Colonic mucosa (tissue), 4 donors: ENCODE measurements around the gene ADAM12. TPM values are rescaled to one million over a fixed set of nuclear protein-coding genes. Genes with fewer than 3 reads are reported as not detected.

ENCODE experiments used
- DNase-seq: peaks from one replicate; pipeline ENCODE4 v3.0.0-alpha.2; 2020
- H3K27ac ChIP-seq: fragments of 200-600 bp; one replicate; pipeline ENCODE4 v1.8.0; 2021
- H3K27me3 ChIP-seq: fragments of 200-600 bp; one replicate; pipeline ENCODE4 v1.8.0; 2021
- H3K36me3 ChIP-seq: fragments of 200-600 bp; one replicate; pipeline ENCODE4 v1.8.0; 2021
- H3K4me1 ChIP-seq: fragments of 200-600 bp; one replicate; pipeline ENCODE4 v1.8.0; 2021; ENCODE audit warnings: mild to moderate bottlenecking
- H3K4me3 ChIP-seq: fragments of 200-600 bp; one replicate; pipeline ENCODE4 v1.8.0; 2021
- H3K9ac ChIP-seq, 2 donors: one replicate each; pipeline ENCODE4 v1.7.0; 2013; ENCODE audit warnings: control low read depth in 2 of 2, low read depth in 2 of 2, low read length in 2 of 2
- H3K9me3 ChIP-seq: fragments of 200-600 bp; one replicate; pipeline ENCODE4 v1.8.0; 2021
- intact Hi-C: fragments of 100-400 bp; cut with DNase I; formaldehyde crosslinking; loops from one replicate; pipeline ENCODE4 v1.14.1; 2022
- total RNA-seq, 2 donors: library from RNA; stranded (reverse); fragmentation: NEBNext Ultra II Directional in 1 of 2; extraction: Animal tissue kit (Norgen Biotek cat#: 25700) in 1 of 2; gene quantifications; one replicate each; pipeline ENCODE4 v1.2.1, GENCODE V29; 2021
- TF ChIP-seq, protein P1 (sequence below): fragments of 200-600 bp; IDR thresholded peaks from one replicate; pipeline ENCODE4 v1.8.0; 2022; ENCODE audit warnings: antibody characterized with exemption, mild to moderate bottlenecking
- donor health status: healthy.
- donor health status: DM: no; HTN: no; CAD: no.
- donor health status: DM: no; HTN: no; CAD: no.

The ADAM12 gene
- total RNA-seq, 2 donors from 2014 or later: 0.30 to 0.64 TPM

DNA sequence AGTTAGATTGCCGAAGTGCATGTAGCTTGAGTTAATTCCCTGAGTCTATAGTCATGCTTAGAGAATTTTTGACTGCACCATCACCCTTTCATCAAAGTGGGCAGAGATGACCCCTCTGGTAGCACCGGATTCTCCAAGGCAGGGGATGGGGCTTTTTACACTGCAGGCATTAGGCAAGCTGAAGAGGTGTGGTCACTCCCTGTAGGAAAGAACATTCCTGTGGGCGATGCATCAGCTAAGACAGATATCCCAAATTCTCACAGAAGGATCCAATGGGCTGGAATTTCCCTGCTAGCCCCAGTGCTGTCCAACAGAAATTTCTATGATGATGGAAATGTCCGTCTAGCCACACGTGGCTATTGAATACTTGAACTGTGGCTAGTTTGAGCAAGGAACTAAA is 118.2 kb downstream of the ADAM12 start:
- no peak overlapping the region for H3K4me3 ChIP-seq
- TF ChIP-seq, protein P1, sequence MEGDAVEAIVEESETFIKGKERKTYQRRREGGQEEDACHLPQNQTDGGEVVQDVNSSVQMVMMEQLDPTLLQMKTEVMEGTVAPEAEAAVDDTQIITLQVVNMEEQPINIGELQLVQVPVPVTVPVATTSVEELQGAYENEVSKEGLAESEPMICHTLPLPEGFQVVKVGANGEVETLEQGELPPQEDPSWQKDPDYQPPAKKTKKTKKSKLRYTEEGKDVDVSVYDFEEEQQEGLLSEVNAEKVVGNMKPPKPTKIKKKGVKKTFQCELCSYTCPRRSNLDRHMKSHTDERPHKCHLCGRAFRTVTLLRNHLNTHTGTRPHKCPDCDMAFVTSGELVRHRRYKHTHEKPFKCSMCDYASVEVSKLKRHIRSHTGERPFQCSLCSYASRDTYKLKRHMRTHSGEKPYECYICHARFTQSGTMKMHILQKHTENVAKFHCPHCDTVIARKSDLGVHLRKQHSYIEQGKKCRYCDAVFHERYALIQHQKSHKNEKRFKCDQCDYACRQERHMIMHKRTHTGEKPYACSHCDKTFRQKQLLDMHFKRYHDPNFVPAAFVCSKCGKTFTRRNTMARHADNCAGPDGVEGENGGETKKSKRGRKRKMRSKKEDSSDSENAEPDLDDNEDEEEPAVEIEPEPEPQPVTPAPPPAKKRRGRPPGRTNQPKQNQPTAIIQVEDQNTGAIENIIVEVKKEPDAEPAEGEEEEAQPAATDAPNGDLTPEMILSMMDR: no peak
- no peak overlapping the region for H3K9ac ChIP-seq
- H3K27me3 ChIP-seq: no peaks in the 10 kb centered on the region
- intact Hi-C loops: no loop called here
- no peak for DNase-seq
- H3K36me3 ChIP-seq: no peaks in the 10 kb centered on the region
- no peak overlapping the region for H3K27ac ChIP-seq
- no peaks in the 10 kb centered on the region for H3K4me1 ChIP-seq
- no peaks in the 10 kb centered on the region for H3K9me3 ChIP-seq

DNA sequence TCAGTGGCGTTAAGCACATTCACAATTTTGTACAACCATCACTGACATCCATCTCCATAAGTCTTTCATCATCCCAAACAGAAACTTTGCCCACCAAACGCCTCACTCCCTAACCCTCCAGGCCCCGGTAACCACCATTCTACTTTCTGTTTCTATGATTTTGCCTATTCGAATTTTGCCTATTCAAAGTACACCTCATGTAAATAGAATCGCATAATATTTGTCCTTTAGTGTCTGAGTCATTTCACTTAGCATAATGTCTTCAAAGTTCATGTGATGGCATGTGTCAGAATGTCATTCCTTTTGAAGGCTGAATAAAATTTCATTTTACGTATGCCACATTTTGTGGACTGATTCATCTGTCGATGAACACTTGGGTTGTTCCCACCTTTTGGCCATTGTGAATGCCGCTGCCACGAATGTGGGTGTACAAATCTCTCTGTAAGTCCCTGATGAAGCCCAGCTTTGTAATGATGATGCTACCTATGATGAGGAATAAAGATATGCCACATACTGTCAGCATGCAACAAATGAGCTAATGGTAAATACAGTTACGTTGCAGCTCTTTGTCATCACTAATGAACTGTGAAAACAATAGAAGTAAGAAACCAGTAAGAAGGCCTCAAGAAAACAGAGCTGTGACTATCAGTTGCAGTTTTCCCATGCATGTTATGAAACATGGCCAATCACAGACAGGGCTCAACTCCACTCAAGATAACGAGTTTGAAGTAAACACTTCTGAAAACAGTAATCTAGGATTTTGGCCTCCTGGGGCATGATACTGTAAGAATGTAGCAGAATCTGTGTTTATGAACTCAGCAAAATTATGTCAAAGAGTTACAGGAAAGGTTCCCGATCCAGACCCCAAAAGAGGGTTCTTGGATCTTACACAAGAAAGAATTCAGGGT is 120.0 kb downstream of the ADAM12 start:
- Histone ChIP-seq H3K27me3 (no peaks in the 10 kb centered on the region), H3K36me3 (no peaks in the 10 kb centered on the region), H3K9ac (no peak overlapping the region), H3K4me1 (no peaks in the 10 kb centered on the region), H3K9me3 (no peaks in the 10 kb centered on the region), H3K27ac (no peak overlapping the region), H3K4me3 (no peak overlapping the region)
- intact Hi-C loops: no loop called here
- TF ChIP-seq, protein P1: no peak
- no peak for DNase-seq

DNA sequence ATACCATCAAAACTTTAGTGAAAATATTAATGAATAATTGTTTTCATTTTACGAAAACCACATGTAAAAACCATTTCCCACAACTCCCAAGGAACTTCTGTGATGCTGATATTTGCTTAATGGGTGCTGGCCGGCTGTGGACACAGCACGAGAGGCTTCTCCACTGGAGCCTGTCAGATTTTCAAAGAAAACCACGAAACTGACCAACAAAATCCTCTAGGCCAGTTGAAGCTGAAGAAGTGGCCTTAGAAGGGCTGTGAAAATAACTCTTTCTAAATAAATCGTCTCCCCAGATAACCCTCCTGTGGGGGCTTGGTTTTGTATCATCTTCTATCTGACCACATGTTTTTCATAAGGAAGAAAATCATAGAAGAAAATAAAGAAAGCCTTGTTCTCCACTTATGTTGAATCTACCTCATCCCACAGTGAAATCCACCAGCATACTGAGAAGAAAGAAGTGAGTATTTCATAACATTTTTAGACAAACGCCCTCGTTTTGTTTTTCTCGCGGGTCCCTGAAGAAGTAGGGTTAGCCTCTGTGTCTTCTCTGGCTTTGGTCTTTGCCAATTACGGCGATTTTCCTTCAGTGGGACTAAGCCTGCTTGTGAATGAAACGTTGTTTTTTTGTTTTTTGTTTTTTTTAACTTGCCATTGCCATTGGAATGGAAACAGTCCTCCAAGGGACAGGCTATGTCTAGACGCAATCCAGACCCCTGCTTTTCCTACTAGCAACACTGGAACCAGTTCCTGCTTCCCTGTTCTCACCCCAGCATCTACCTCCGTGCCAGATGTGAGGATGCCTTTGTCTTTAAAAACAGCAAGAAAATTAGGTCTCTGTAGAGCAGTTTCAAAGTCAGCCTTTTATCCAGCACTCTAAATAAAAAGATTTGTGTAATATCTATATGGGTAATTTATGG is 123.9 kb downstream of the ADAM12 start:
- H3K27me3 ChIP-seq: no peaks in the 10 kb centered on the region
- no peak overlapping the region for H3K4me3 ChIP-seq
- TF ChIP-seq, protein P1: no peak
- no peaks in the 10 kb centered on the region for H3K4me1 ChIP-seq
- intact Hi-C loops: no loop called here
- no peak for DNase-seq
- H3K36me3 ChIP-seq: no peaks in the 10 kb centered on the region
- no peaks in the 10 kb centered on the region for H3K9me3 ChIP-seq
- no peak overlapping the region for H3K9ac ChIP-seq
- no peak overlapping the region for H3K27ac ChIP-seq

DNA sequence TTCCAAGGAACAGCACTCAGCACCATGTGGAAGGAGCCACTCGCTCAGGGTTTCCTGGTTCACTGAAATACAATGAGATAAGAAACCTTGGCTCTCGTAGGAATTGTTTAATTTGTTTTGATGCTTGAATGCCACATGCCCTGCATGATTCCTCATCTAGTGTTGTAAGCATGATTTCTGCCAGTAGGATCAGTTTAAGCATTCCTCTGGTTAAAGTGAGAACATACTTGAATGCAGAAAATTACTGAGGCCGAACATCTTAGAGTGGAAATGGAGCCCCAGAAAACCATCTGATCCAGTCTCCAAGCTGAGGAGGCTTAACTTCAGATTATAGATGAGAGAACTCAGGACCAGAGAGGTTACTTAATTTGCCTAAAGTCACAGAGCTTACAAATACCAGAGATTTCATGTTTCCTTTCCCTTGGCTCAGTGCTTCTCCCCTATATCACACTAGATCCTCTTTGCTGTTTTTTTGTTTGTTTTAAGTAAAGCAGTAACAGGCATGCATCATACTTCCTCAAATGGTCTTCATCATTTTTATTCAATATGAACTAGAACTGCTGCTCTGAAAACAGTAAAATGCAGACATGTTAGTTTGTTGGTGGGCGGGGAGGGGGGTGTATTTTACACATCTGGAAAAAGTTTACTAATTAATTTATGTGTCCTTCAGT is 125.1 kb downstream of the ADAM12 start:
- H3K27me3 ChIP-seq: no peaks in the 10 kb centered on the region
- TF ChIP-seq, protein P1: no peak

DNA sequence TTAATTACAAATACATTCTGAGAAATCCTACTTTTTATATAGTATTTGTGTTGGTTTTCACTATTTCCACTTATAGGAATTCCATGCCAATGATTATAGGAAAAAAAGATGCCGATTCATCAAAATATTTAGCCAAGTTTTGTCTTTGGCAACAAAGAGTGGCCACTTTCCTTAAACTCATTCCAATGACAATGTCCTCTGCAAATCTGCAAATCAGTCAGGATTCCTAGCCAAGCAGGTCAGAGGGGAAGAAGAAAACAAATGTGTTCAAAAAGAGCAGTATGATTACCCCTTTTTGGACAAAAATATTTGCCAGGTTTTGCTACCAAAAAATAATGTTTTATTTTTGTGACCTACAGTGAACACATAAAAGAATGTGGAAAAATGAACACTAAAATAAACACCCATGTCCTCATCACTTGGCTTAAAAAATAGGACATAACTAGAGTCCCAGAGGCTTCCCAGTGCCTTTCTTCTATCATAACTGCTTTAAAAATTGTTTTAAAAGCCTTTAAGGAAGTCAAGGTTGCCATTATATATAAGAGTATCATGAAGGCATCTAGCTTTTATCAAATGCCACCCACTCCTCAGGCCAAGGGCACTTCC is 125.9 kb downstream of the ADAM12 start:
- Histone ChIP-seq H3K9me3 (no peaks in the 10 kb centered on the region), H3K9ac (no peak overlapping the region), H3K4me3 (no peak overlapping the region), H3K27me3 (no peaks in the 10 kb centered on the region), H3K27ac (no peak overlapping the region), H3K36me3 (no peaks in the 10 kb centered on the region), H3K4me1 (no peaks in the 10 kb centered on the region)
- TF ChIP-seq, protein P1: no peak
- DNase-seq: no peak
- intact Hi-C loops: no loop called here

More for the DNA sequence above, 125.1 kb downstream of the ADAM12 start:
- Histone ChIP-seq H3K4me1 (no peaks in the 10 kb centered on the region), H3K36me3 (no peaks in the 10 kb centered on the region), H3K4me3 (no peak overlapping the region), H3K9ac (no peak overlapping the region), H3K27ac (no peak overlapping the region), H3K9me3 (no peaks in the 10 kb centered on the region)
- no peak for DNase-seq
- intact Hi-C loops: no loop called here
